AG04449 (cell line): Measurements from ENCODE around the gene CNDP1.
"Not testable (repeated sequence)": the region's sequence is repeated elsewhere in the genome, so short reads cannot be mapped to it uniquely, and the experiment has no call there.

Source experiments
- CTCF ChIA-PET: fragments of 350-600 bp; formaldehyde crosslinking; extraction: SDS; loops from one replicate; lab custom pipeline; 2021; ENCODE audit warnings: antibody characterized with exemption; lab: Yijun Ruan, JAX
- POLR2A ChIA-PET: fragments of 400-600, 350-600 bp; formaldehyde crosslinking; extraction: SDS; loops from one replicate; lab custom pipeline; 2020; ENCODE audit warnings: antibody characterized with exemption, inconsistent platforms; lab: Yijun Ruan, JAX
- DNase-seq: peaks from one replicate; pipeline ENCODE4 v3.0.0-alpha.2; 2010; ENCODE audit warnings: low read depth, low spot score
- H3K4me3 ChIP-seq: 2 replicates; pipeline ENCODE4 v1.5.1; 2011; ENCODE audit warnings: low read depth, mild to moderate bottlenecking, control low read depth, low read length
- CTCF ChIP-seq: IDR thresholded peaks from one replicate; pipeline ENCODE4 v1.5.1; 2011; ENCODE audit warnings: mild to moderate bottlenecking, moderate library complexity, low read length, control low read depth, inconsistent platforms; ENCODE audit not compliant: insufficient read depth; ENCODE audit errors: missing control alignments

Gene CNDP1

DNA sequence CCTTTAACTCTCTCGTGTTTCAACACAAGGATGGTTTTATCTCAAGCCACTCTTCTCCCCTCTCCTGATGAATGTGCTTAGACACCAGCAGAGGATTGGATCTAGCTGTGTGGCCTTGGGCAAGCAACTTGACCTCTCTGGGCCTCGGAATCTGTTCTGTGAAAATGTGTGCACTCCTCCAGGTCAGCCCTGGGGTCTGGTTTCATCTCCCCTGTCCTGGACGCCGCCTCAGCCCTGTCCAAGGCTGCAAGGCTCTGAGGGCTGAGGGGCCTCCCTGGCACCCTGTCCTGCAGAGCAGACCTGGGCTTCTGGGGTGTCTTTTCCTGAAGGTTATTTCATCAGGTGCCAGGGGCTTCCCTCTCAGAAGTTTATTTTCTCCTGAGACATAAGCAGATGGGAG is 28.5 kb downstream of the CNDP1 start:
- CTCF ChIA-PET, result interaction anchor here (1.1 to 1.4 kb wide), 2 partner anchors 11 to 209 kb away, joined by 3 to 4 read pairs; no protein-coding TSS in a partner anchor
- DNase-seq, result no peak
- POLR2A ChIA-PET, result no interaction called here
- no peak overlapping the region for H3K4me3 ChIP-seq
- no peak for TF ChIP-seq CTCF

DNA sequence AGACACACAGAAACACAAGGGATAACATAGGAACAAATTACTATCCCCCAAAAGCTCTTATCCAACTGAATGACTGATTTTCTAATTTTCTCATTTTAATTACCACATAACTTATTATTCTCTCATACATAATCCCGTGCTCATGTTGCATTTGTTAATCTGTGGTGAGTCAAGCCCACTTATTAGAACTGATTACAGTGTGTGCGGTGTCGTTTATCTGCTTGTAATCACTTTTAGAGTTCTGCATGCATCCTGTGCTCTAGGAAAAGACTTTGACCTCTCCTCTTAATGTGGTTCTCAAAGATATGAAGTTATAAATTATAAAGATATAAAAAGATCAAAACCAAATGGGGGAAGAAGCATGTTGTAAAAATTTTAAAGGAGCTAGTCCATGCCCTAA is 29.7 kb downstream of the CNDP1 start:
- no peak for DNase-seq
- no peak overlapping the region for H3K4me3 ChIP-seq
- ChIA-PET CTCF (interaction anchor here (1.0 to 2.2 kb wide), 2 partner anchors 8 to 12 kb away, joined by 3 to 11 read pairs; no protein-coding TSS in a partner anchor), POLR2A (no interaction called here)
- no peak for TF ChIP-seq CTCF

DNA sequence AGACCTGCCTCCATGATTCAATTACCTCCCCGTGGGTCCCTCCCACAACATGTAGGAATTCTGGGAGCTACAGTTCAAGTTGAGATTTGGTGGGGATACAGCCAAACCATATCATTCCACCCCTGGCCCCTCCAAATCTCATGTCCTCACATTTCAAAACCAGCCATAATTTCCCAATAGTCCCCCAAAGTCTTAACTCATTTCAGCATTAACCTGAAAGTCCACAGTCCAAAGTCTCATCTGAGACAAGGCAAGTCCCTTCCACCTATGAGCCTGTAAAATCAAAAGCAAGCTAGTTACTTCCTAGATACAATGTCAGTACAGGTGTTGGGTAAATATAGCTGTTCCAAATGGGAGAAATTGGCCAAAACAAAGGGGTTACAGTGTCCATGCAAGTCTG is 30.9 kb downstream of the CNDP1 start:
- H3K4me3 ChIP-seq, DNase-seq, POLR2A ChIA-PET: not testable (repeated sequence)
- CTCF ChIA-PET, result interaction anchor here (2.2 kb wide), 1 partner anchor 13 kb away, joined by 11 read pairs; no protein-coding TSS in a partner anchor

- CTCF ChIA-PET, POLR2A ChIA-PET, DNase-seq, H3K4me3 ChIP-seq: not testable (repeated sequence)
Measured at GRCh38 chr18:74565993-74566392, 31.7 kb downstream of the CNDP1 start.

GRCh38 chr18:74567822-74568221 is 33.5 kb downstream of the CNDP1 start:
- ChIA-PET CTCF (interaction anchor here (0.8 kb wide), 1 partner anchor 9 kb away, joined by 3 read pairs; no protein-coding TSS in a partner anchor), POLR2A (no interaction called here)
- TF ChIP-seq CTCF, result no peak
- DNase-seq, result no peak
- H3K4me3 ChIP-seq, result no peak overlapping the region

GRCh38 chr18:74569401-74569800 is 35.1 kb downstream of the CNDP1 start:
- H3K4me3 ChIP-seq, result no peak overlapping the region
- ChIA-PET POLR2A (no interaction called here), CTCF (interaction anchor here (1.4 kb wide), 1 partner anchor 17 kb away, joined by 6 read pairs; no protein-coding TSS in a partner anchor)
- TF ChIP-seq CTCF, result no peak
- no peak for DNase-seq

DNA sequence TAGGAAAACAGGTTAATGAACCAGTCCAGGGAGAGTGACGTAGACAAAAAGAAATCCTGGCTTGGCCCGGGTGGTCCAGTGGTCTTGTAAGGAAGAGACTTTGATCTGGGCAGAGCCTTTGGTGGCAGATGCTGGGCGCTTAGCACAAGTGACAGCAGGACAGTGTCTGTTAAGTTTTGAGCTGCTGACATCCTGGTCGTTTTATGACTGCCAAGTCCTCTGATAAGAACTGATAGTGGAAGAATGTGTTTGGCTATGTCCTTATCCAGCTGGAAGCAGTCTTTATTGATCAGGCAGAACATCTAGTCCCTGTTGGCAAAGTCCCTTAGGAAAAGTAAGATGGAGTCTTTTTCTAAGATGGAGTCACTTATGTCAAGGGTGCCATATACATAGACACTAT is 36.0 kb downstream of the CNDP1 start:
- no peak for DNase-seq
- CTCF ChIA-PET, result interaction anchor here (0.8 kb wide), 1 partner anchor 19 kb away, joined by 3 read pairs; no protein-coding TSS in a partner anchor
- no peak overlapping the region for H3K4me3 ChIP-seq
- POLR2A ChIA-PET, result no interaction called here
- no peak for TF ChIP-seq CTCF
